Measurements from ENCODE around the gene CDC14A.
"Not testable (repeated sequence)": the region's sequence is repeated elsewhere in the genome, so short reads cannot be mapped to it uniquely, and the experiment has no call there.

Gene CDC14A

GRCh38 chr1:100337878-100338277, 14.4 kb upstream of the CDC14A start:
- not testable (repeated sequence) for DNase-seq

GRCh38 chr1:100339735-100340134, 12.6 kb upstream of the CDC14A start:
- not testable (repeated sequence) for DNase-seq

- no peak for DNase-seq
Measured at GRCh38 chr1:100340494-100340893, 11.8 kb upstream of the CDC14A start.

GRCh38 chr1:100342348-100342747, 10.0 kb upstream of the CDC14A start:
- DNase-seq, result no peak

- DNase-seq, result no peak
Measured at GRCh38 chr1:100343897-100344296, 8.4 kb upstream of the CDC14A start.

GRCh38 chr1:100344774-100345173, 7.5 kb upstream of the CDC14A start:
- no peak for DNase-seq

GRCh38 chr1:100346387-100346786, 5.9 kb upstream of the CDC14A start:
- no peak for DNase-seq

- no peak for DNase-seq
Measured at GRCh38 chr1:100347009-100347966, 5.0 kb upstream of the CDC14A start.

GRCh38 chr1:100348549-100349144, 3.7 kb upstream of the CDC14A start:
- no peak for DNase-seq

- DNase-seq, result no peak
Measured at GRCh38 chr1:100349246-100349645, 3.1 kb upstream of the CDC14A start.

GRCh38 chr1:100350787-100351094, 1.6 kb upstream of the CDC14A start:
- DNase-seq, result no peak

- peak; percentile 92 for DNase-seq
Measured at GRCh38 chr1:100351095-100351887, 1.0 kb upstream of the CDC14A start.

- peak; percentile 59 for DNase-seq
Measured at GRCh38 chr1:100353071-100353801, 930 bp downstream of the CDC14A start.

GRCh38 chr1:100353988-100354387, 1.7 kb downstream of the CDC14A start:
- DNase-seq, result no peak

GRCh38 chr1:100354971-100355394, 2.7 kb downstream of the CDC14A start:
- peak; percentile 17 for DNase-seq

GRCh38 chr1:100358210-100358609, 5.9 kb downstream of the CDC14A start:
- peak; percentile 24 for DNase-seq

- DNase-seq, result no peak
Measured at GRCh38 chr1:100359139-100359538, 6.8 kb downstream of the CDC14A start.

- no peak for DNase-seq
Measured at GRCh38 chr1:100360790-100361510, 8.6 kb downstream of the CDC14A start.

- DNase-seq, result no peak
Measured at GRCh38 chr1:100361511-100362089, 9.3 kb downstream of the CDC14A start.

GRCh38 chr1:100362821-100363466, 10.6 kb downstream of the CDC14A start:
- DNase-seq, result no peak

- DNase-seq, result no peak
Measured at GRCh38 chr1:100363831-100364230, 11.5 kb downstream of the CDC14A start.
